ENCODE data around the gene ADAMTSL3.

GRCh38 chr15:83858820-83859505, 205.0 kb downstream of the ADAMTSL3 start:
- TF ChIP-seq CTCF (IDR thresholded peaks at IDR 0.05): no peak
- no peak for TF ChIP-seq EZH2 (IDR thresholded peaks at IDR 0.05)
